H9 (cell line): Measurements from ENCODE around the gene OOSP1. TPM values are rescaled to one million over a fixed set of nuclear protein-coding genes. Genes with fewer than 3 reads are reported as not detected.

Experiments used
- DNase-seq: peaks from one replicate; pipeline ENCODE4 v3.0.0-alpha.2; 2017
- H2AFZ ChIP-seq: one replicate; pipeline ENCODE4 v1.6.1; 2013; ENCODE audit warnings: mild to moderate bottlenecking, low read length, control low read depth, moderate library complexity
- H2AK5ac ChIP-seq: 2 replicates; pipeline ENCODE4 v1.6.1; 2013; ENCODE audit warnings: low read length, control low read depth, mixed read lengths; ENCODE audit not compliant: insufficient read length
- H2BK120ac ChIP-seq: one replicate; pipeline ENCODE4 v1.6.1; 2013; ENCODE audit warnings: low read depth, mild to moderate bottlenecking, low read length, control low read depth, inconsistent platforms; ENCODE audit not compliant: poor library complexity, severe bottlenecking
- H2BK12ac ChIP-seq: 2 replicates; pipeline ENCODE4 v1.6.1; 2013; ENCODE audit warnings: low read length, control low read depth, mixed read lengths, low read depth; ENCODE audit not compliant: insufficient read length
- H2BK15ac ChIP-seq: 2 replicates; pipeline ENCODE4 v1.6.1; 2013; ENCODE audit warnings: low read depth, low read length, control low read depth
- H2BK20ac ChIP-seq: one replicate; pipeline ENCODE4 v1.6.1; 2013; ENCODE audit warnings: low read depth, mild to moderate bottlenecking, low read length, control low read depth, inconsistent platforms; ENCODE audit not compliant: poor library complexity, severe bottlenecking
- H2BK5ac ChIP-seq: 2 replicates; pipeline ENCODE4 v1.6.1; 2013; ENCODE audit warnings: low read length, control low read depth, mixed read lengths; ENCODE audit not compliant: insufficient read length
- H3K14ac ChIP-seq: 2 replicates; pipeline ENCODE4 v1.6.1; 2013; ENCODE audit warnings: low read length, control low read depth; ENCODE audit not compliant: insufficient read depth
- H3K18ac ChIP-seq: 2 replicates; pipeline ENCODE4 v1.6.1; 2013; ENCODE audit warnings: low read depth, mild to moderate bottlenecking, mixed read lengths, low read length, control low read depth; ENCODE audit not compliant: insufficient read length
- H3K23ac ChIP-seq: 2 replicates; pipeline ENCODE4 v1.6.1; 2013; ENCODE audit warnings: low read length, control low read depth, mixed read lengths, low read depth; ENCODE audit not compliant: insufficient read length
- H3K23me2 ChIP-seq: 2 replicates; pipeline ENCODE4 v1.6.1; 2013; ENCODE audit warnings: low read depth, mild to moderate bottlenecking, mixed read lengths, low read length, control low read depth; ENCODE audit not compliant: insufficient read length, poor library complexity, severe bottlenecking
- H3K27ac ChIP-seq: 2 replicates; pipeline ENCODE4 v1.5.1; 2013; ENCODE audit warnings: low read length, control low read depth, mixed read lengths, low read depth; ENCODE audit not compliant: insufficient read length
- H3K27me3 ChIP-seq: 2 replicates; pipeline ENCODE4 v1.6.1; 2013; ENCODE audit warnings: low read length, control low read depth, inconsistent platforms; ENCODE audit not compliant: insufficient read depth
- H3K4ac ChIP-seq: 2 replicates; pipeline ENCODE4 v1.6.1; 2013; ENCODE audit warnings: low read depth, mild to moderate bottlenecking, control low read depth, inconsistent platforms, low read length, moderate library complexity
- H3K4me1 ChIP-seq: 2 replicates; pipeline ENCODE4 v1.6.1; 2013; ENCODE audit warnings: low read length, control low read depth, inconsistent platforms; ENCODE audit not compliant: insufficient read depth
- H3K4me2 ChIP-seq: 2 replicates; pipeline ENCODE4 v1.6.1; 2013; ENCODE audit warnings: low read length, control low read depth, mixed read lengths; ENCODE audit not compliant: insufficient read length, insufficient read depth
- H3K56ac ChIP-seq: 2 replicates; pipeline ENCODE4 v1.6.1; 2013; ENCODE audit warnings: low read depth, mild to moderate bottlenecking, mixed read lengths, low read length, control low read depth; ENCODE audit not compliant: insufficient read length
- H3K79me1 ChIP-seq: 2 replicates; pipeline ENCODE4 v1.6.1; 2013; ENCODE audit warnings: low read depth, mild to moderate bottlenecking, moderate library complexity, low read length, control low read depth, inconsistent platforms; ENCODE audit not compliant: insufficient read depth, poor library complexity, severe bottlenecking
- H3K79me2 ChIP-seq: 2 replicates; pipeline ENCODE4 v1.6.1; 2013; ENCODE audit warnings: low read length, control low read depth, inconsistent platforms; ENCODE audit not compliant: insufficient read depth
- H3K9ac ChIP-seq: 2 replicates; pipeline ENCODE4 v1.6.1; 2013; ENCODE audit warnings: low read length, control low read depth, mixed read lengths; ENCODE audit not compliant: insufficient read length; ENCODE audit errors: extremely low read depth
- H3K9me3 ChIP-seq: one replicate; pipeline ENCODE4 v1.6.1; 2013; ENCODE audit warnings: low read depth, low read length, inconsistent platforms; ENCODE audit not compliant: control insufficient read depth
- H3T11ph ChIP-seq: one replicate; pipeline ENCODE4 v1.6.1; 2013; ENCODE audit warnings: mild to moderate bottlenecking, low read length, control low read depth, inconsistent platforms
- H4K20me1 ChIP-seq: one replicate; pipeline ENCODE4 v1.6.1; 2013; ENCODE audit not compliant: control insufficient read depth, insufficient read length, insufficient read depth
- H4K5ac ChIP-seq: 2 replicates; pipeline ENCODE4 v1.6.1; 2013; ENCODE audit warnings: low read depth, mild to moderate bottlenecking, mixed read lengths, low read length, control low read depth; ENCODE audit not compliant: insufficient read length
- H4K8ac ChIP-seq: replicated peaks from 2 replicates; pipeline ENCODE4 v1.6.1; 2013; ENCODE audit warnings: low read length, control low read depth, mixed read lengths, low read depth; ENCODE audit not compliant: insufficient read length
- H4K91ac ChIP-seq: 2 replicates; pipeline ENCODE4 v1.6.1; 2013; ENCODE audit warnings: low read depth, mild to moderate bottlenecking, moderate library complexity, mixed read lengths, low read length, control low read depth; ENCODE audit not compliant: insufficient read length
- H3K27ac Mint-ChIP-seq, 3 experiments: 2 replicates in 2 of 3; 3 replicates in 1 of 3; pipeline ENCODE4 v1.8.0; 2020 to 2021; ENCODE audit warnings: mixed read lengths in 3 of 3, mild to moderate bottlenecking in 1 of 3, moderate library complexity in 1 of 3
- H3K27me3 Mint-ChIP-seq: 2 replicates; pipeline ENCODE4 v1.8.0; 2021; ENCODE audit warnings: low read depth, mild to moderate bottlenecking, moderate library complexity, mixed read lengths
- H3K36me3 Mint-ChIP-seq, 3 experiments: 2 replicates in 2 of 3; 3 replicates in 1 of 3; pipeline ENCODE4 v1.8.0; 2020 to 2021; ENCODE audit warnings: low read depth in 3 of 3, mixed read lengths in 3 of 3; ENCODE audit not compliant: insufficient read depth in 1 of 3
- H3K4me1 Mint-ChIP-seq, 2 experiments: 2 replicates each; pipeline ENCODE4 v1.8.0; 2020; ENCODE audit warnings: mixed read lengths in 2 of 2
- H3K4me3 Mint-ChIP-seq, 2 experiments: 2 replicates in 1 of 2; 3 replicates in 1 of 2; pipeline ENCODE4 v1.8.0; 2020 to 2021; ENCODE audit warnings: mild to moderate bottlenecking in 2 of 2, mixed read lengths in 2 of 2, moderate library complexity in 1 of 2
- H3K9me3 Mint-ChIP-seq, 2 experiments: 2 replicates in 1 of 2; 3 replicates in 1 of 2; pipeline ENCODE4 v1.8.0; 2020; ENCODE audit warnings: mild to moderate bottlenecking in 2 of 2, mixed read lengths in 2 of 2, moderate library complexity in 1 of 2
- CTCF ChIP-seq: fragments of 200-600 bp; sonication (generic); conservative IDR thresholded peaks from 3 replicates; pipeline ENCODE4 v1.8.0; 2021; ENCODE audit warnings: antibody characterized with exemption, mild to moderate bottlenecking
- WGBS: extraction: QIAGEN DNeasy Blood & Tissue Kit; methylation state at CpG from one replicate; pipeline ENCODE4 v1.1.7; 2013; ENCODE audit warnings: missing lambda C conversion rate, low lambda C conversion rate, mixed read lengths; ENCODE audit not compliant: insufficient read length; ENCODE audit errors: extremely low coverage; 5-methylcytosine and 5-hydroxymethylcytosine counted together
- total RNA-seq: library from RNA; stranded (reverse); gene quantifications from 2 replicates; pipeline ENCODE4 v1.2.1, GENCODE V29; 2021

The OOSP1 gene
- total RNA-seq, 1 experiment from 2014 or later, result not detected

DNA sequence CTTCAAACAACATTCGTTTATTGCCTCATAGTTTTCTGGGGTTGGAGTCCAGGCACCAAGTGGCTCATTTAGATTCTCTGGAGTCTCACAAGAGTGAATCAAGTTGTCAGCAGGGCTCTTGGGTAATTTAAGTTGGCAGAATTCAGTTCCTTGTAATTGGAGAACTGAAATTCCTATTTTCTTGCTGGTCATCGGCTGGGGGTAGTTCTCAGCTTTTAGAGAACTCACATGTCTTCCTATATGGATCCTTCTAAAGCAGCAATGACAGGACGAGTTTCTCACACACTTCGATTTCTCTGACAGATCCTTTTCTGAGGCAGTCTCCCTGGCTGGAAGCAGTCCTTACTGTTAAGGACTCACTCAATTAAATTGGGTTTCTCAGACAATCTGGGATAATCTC lies 61.5 kb downstream of the OOSP1 start:
- no peak for TF ChIP-seq CTCF
- Mint-ChIP-seq H3K4me3 (no peak overlapping the region), H3K27ac (no peak overlapping the region), H3K4me1 (peaks cover 5% of the 10 kb centered on the region in 2 experiments; a peak in 3 of 4 replicates), H3K27me3 (no peaks in the 10 kb centered on the region), H3K9me3 (no peaks in the 10 kb centered on the region), H3K36me3 (no peaks in the 10 kb centered on the region)
- no peaks in the 10 kb centered on the region for H3K27me3 ChIP-seq
- no peak overlapping the region for H4K8ac ChIP-seq
- no peak overlapping the region for H3K56ac ChIP-seq
- no peaks in the 10 kb centered on the region for H4K20me1 ChIP-seq
- H2BK12ac ChIP-seq, result no peak overlapping the region
- no peak for DNase-seq
- H2BK20ac ChIP-seq, result no peak overlapping the region
- H4K91ac ChIP-seq, result no peak overlapping the region
- H3K18ac ChIP-seq, result no peak overlapping the region
- no peak overlapping the region for H3T11ph ChIP-seq
- H3K27ac ChIP-seq, result no peak overlapping the region
- no peak overlapping the region for H2BK120ac ChIP-seq
- no peak overlapping the region for H3K9ac ChIP-seq
- no peaks in the 10 kb centered on the region for H3K79me1 ChIP-seq
- no peak overlapping the region for H3K14ac ChIP-seq
- no peaks in the 10 kb centered on the region for H3K79me2 ChIP-seq
- H2BK15ac ChIP-seq, result no peak overlapping the region
- no peak overlapping the region for H3K4ac ChIP-seq
- H2AK5ac ChIP-seq, result no peak overlapping the region
- no peaks in the 10 kb centered on the region for H3K23me2 ChIP-seq
- no peak overlapping the region for H4K5ac ChIP-seq
- no peaks in the 10 kb centered on the region for H3K4me1 ChIP-seq
- no peak overlapping the region for H2BK5ac ChIP-seq
- no peak overlapping the region for H2AFZ ChIP-seq
- no peak overlapping the region for H3K4me2 ChIP-seq
- no CpG with 5 or more reads among the region's 4 CpGs for WGBS
- H3K23ac ChIP-seq, result no peak overlapping the region
- H3K9me3 ChIP-seq, result no peaks in the 10 kb centered on the region
